Nephron progenitor cell (in vitro differentiated cells): ENCODE measurements around the gene HAUS6.
A peak's percentile ranks its signal among the peaks of the same experiment; 100 is the strongest.

Source experiments
- DNase-seq: peaks from one replicate; pipeline ENCODE4 v3.0.0; 2021
- H3K27ac Mint-ChIP-seq: 2 replicates; pipeline ENCODE4 v1.8.0; 2021; ENCODE audit warnings: mild to moderate bottlenecking, moderate library complexity, mixed read lengths
- H3K27me3 Mint-ChIP-seq: 2 replicates; pipeline ENCODE4 v1.8.0; 2021; ENCODE audit warnings: mild to moderate bottlenecking, low read depth, mixed read lengths; ENCODE audit not compliant: poor library complexity
- H3K36me3 Mint-ChIP-seq: 2 replicates; pipeline ENCODE4 v1.8.0; 2021; ENCODE audit warnings: low read depth, mixed read lengths
- H3K4me1 Mint-ChIP-seq: 2 replicates; pipeline ENCODE4 v1.8.0; 2021; ENCODE audit warnings: mixed read lengths
- H3K4me3 Mint-ChIP-seq: 2 replicates; pipeline ENCODE4 v1.8.0; 2021; ENCODE audit warnings: mild to moderate bottlenecking, moderate library complexity, mixed read lengths
- H3K9me3 Mint-ChIP-seq: 2 replicates; pipeline ENCODE4 v1.8.0; 2021; ENCODE audit warnings: mild to moderate bottlenecking, moderate library complexity, mixed read lengths
- CTCF ChIP-seq: fragments of 200-600 bp; sonication (generic); IDR thresholded peaks from 2 replicates; pipeline ENCODE4 v1.5.0; 2021; ENCODE audit warnings: antibody characterized with exemption

Gene HAUS6

GRCh38 chr9:19057033-19057432 is 45.7 kb downstream of the HAUS6 start:
- Mint-ChIP-seq H3K36me3 (peaks cover 66% of the 10 kb centered on the region), H3K27me3 (no peaks in the 10 kb centered on the region), H3K4me3 (no peak overlapping the region), H3K4me1 (peaks cover under 1% of the 10 kb centered on the region), H3K9me3 (no peaks in the 10 kb centered on the region), H3K27ac (no peak overlapping the region)
- no peak for DNase-seq
- TF ChIP-seq CTCF, result no peak

GRCh38 chr9:19050637-19051591 is 51.8 kb downstream of the HAUS6 start:
- no peak for DNase-seq
- H3K4me1 Mint-ChIP-seq, result peaks cover 38% of the 10 kb centered on the region
- H3K36me3 Mint-ChIP-seq, result peaks cover 10% of the 10 kb centered on the region
- peaks cover 4% of the 10 kb centered on the region for H3K27me3 Mint-ChIP-seq
- H3K27ac Mint-ChIP-seq, result peak overlapping the region; percentile 98
- peak overlapping the region; percentile 95 for H3K4me3 Mint-ChIP-seq
- no peak for TF ChIP-seq CTCF
- no peaks in the 10 kb centered on the region for H3K9me3 Mint-ChIP-seq

GRCh38 chr9:19049917-19050636 is 52.6 kb downstream of the HAUS6 start:
- peak overlapping the region; percentile 95 for H3K4me3 Mint-ChIP-seq
- peaks cover 4% of the 10 kb centered on the region for H3K27me3 Mint-ChIP-seq
- H3K36me3 Mint-ChIP-seq, result peaks cover 9% of the 10 kb centered on the region
- H3K9me3 Mint-ChIP-seq, result peaks cover 4% of the 10 kb centered on the region
- H3K4me1 Mint-ChIP-seq, result peaks cover 38% of the 10 kb centered on the region
- TF ChIP-seq CTCF, result no peak
- no peak for DNase-seq
- peak overlapping the region; percentile 98 for H3K27ac Mint-ChIP-seq

GRCh38 chr9:19048966-19049916 is 53.5 kb downstream of the HAUS6 start, which contains the start of gene RRAGA:
RRAGA (plus strand) TSS chr9:19049427; CDS start chr9:19049660, 233 bp downstream.
- Mint-ChIP-seq H3K4me1 (peaks cover 38% of the 10 kb centered on the region), H3K36me3 (peaks cover 12% of the 10 kb centered on the region), H3K27ac (peak within 1 kb of the TSS; percentile 99), H3K4me3 (peak within 1 kb of the TSS; percentile 95), H3K27me3 (peaks cover 4% of the 10 kb centered on the region), H3K9me3 (peaks cover 6% of the 10 kb centered on the region)
- peak; percentile 83 for TF ChIP-seq CTCF
- peak; percentile 95 for DNase-seq

DNA sequence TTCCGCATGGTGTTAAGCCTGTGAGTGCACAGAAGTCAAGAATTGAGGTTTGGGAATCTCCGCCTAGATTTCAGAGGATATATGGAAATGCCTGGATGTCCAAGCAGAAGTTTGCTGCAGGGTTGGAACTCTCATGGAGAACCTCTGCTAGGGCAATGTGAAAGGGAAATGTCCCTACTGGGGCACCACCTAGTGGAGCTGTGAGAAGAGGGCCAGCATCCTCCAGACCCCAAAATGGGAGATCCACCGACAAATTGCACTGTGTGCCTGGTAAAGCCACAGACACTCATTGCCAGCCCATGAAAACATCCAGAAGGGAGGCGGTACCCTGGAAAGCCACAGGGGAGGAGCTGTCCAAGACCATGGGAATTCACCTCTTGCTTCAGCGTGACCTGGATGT is 66.1 kb downstream of the HAUS6 start:
- peaks cover 18% of the 10 kb centered on the region for H3K36me3 Mint-ChIP-seq

More for the DNA sequence above, 66.1 kb downstream of the HAUS6 start:
- DNase-seq, result no peak
- peaks cover 6% of the 10 kb centered on the region for H3K27me3 Mint-ChIP-seq
- H3K27ac Mint-ChIP-seq, result no peak overlapping the region
- H3K4me1 Mint-ChIP-seq, result no peaks in the 10 kb centered on the region
- TF ChIP-seq CTCF, result no peak
- H3K4me3 Mint-ChIP-seq, result no peak overlapping the region
- H3K9me3 Mint-ChIP-seq, result peaks cover 35% of the 10 kb centered on the region
